B cell (primary cell): ENCODE data around the gene PPP1R10. TPM values are rescaled to one million over a fixed set of nuclear protein-coding genes. Genes with fewer than 3 reads are reported as not detected.

ENCODE experiments used
- ATAC-seq: fragments of 200-7000 bp; cut with Tn5 transposase; one replicate; pipeline ENCODE4 v1.10.0; 2021; ENCODE audit warnings: low read depth, mild to moderate bottlenecking, moderate number of reproducible peaks, moderate library complexity
- CTCF ChIA-PET: fragments of 350-600 bp; sonication (Branson Sonifier 250); formaldehyde crosslinking; loops from one replicate; lab custom pipeline; 2021; ENCODE audit warnings: antibody characterized with exemption, inconsistent platforms; lab: Charles Lee
- POLR2A ChIA-PET: fragments of 350-600 bp; sonication (Branson Sonifier 250); formaldehyde crosslinking; loops from one replicate; lab custom pipeline; 2021; ENCODE audit warnings: antibody characterized with exemption; lab: Charles Lee
- DNase-seq: peaks from one replicate; pipeline ENCODE4 v3.0.0; 2013
- H2AFZ ChIP-seq: 2 replicates; pipeline ENCODE4 v1.6.1; 2012; ENCODE audit warnings: mild to moderate bottlenecking, low read depth, low read length; ENCODE audit not compliant: insufficient read depth, poor library complexity, severe bottlenecking
- H3K27ac ChIP-seq, 2 donors: 1 replicate in 1 of 2; 2 replicates in 1 of 2; pipeline ENCODE4 v1.5.1; 2012 to 2013; ENCODE audit warnings: low read length in 2 of 2, mild to moderate bottlenecking in 2 of 2, moderate library complexity in 1 of 2
- H3K27me3 ChIP-seq, 4 experiments: fragments of 200-600 bp in 1 of 4; sonication (generic) in 1 of 4; replicated peaks in 1 of 4; 1 replicate in 2 of 4; 2 replicates in 2 of 4; pipeline versions ENCODE4 v1.6.1 to v1.7.0; 2013 to 2016; ENCODE audit warnings: low read length in 3 of 4, mild to moderate bottlenecking in 2 of 4, mixed read lengths in 1 of 4, moderate library complexity in 1 of 4; ENCODE audit not compliant: insufficient read depth in 4 of 4, control insufficient read depth in 3 of 4; ENCODE audit errors: control extremely low read depth in 1 of 4
- H3K36me3 ChIP-seq, 2 experiments: replicated peaks in 1 of 2; 1 replicate in 1 of 2; 2 replicates in 1 of 2; pipeline versions ENCODE4 v1.6.1 to v1.7.1; 2013; ENCODE audit warnings: low read length in 1 of 2; ENCODE audit not compliant: insufficient read depth in 2 of 2, control insufficient read depth in 1 of 2; ENCODE audit errors: control extremely low read depth in 1 of 2, extremely low read depth in 1 of 2
- H3K4me1 ChIP-seq, 2 donors: fragments of 200-600 bp in 1 of 2; sonication (generic) in 1 of 2; 1 replicate in 1 of 2; 2 replicates in 1 of 2; pipeline versions ENCODE4 v1.5.1 to v1.6.1; 2013 to 2017; ENCODE audit warnings: low read length in 2 of 2; ENCODE audit not compliant: control insufficient read depth in 2 of 2, insufficient read depth in 2 of 2
- H3K4me2 ChIP-seq: replicated peaks from 2 replicates; pipeline ENCODE3; 2012; ENCODE audit warnings: mild to moderate bottlenecking, low read depth, low read length; ENCODE audit not compliant: poor library complexity, severe bottlenecking
- H3K4me3 ChIP-seq, 5 experiments: fragments of 200-600 bp in 1 of 5; sonication (generic) in 1 of 5; 1 replicate in 3 of 5; 2 replicates in 2 of 5; pipeline versions ENCODE4 v1.5.1 to v1.7.0; 2011 to 2016; ENCODE audit warnings: low read length in 4 of 5, mild to moderate bottlenecking in 4 of 5, low read depth in 2 of 5, control low read depth in 1 of 5, moderate library complexity in 1 of 5; ENCODE audit not compliant: insufficient read depth in 1 of 5; ENCODE audit errors: control extremely low read depth in 1 of 5, extremely low read depth in 1 of 5
- H3K79me2 ChIP-seq: fragments of 200-600 bp; sonication (generic); one replicate; pipeline ENCODE4 v1.6.0; 2016; ENCODE audit warnings: low read length; ENCODE audit not compliant: control insufficient read depth, insufficient read depth
- H3K9ac ChIP-seq: fragments of 200-600 bp; sonication (generic); 2 replicates; pipeline ENCODE4 v1.6.1; 2017; ENCODE audit warnings: mild to moderate bottlenecking, low read length, moderate library complexity
- H3K9me3 ChIP-seq, 3 donors: one replicate each; pipeline versions ENCODE4 v1.6.1 to v1.7.1; 2013; ENCODE audit warnings: low read length in 2 of 3; ENCODE audit not compliant: control insufficient read depth in 2 of 3, insufficient read depth in 1 of 3; ENCODE audit errors: control extremely low read depth in 1 of 3
- H4K20me1 ChIP-seq: 2 replicates; pipeline ENCODE4 v1.6.0; 2012; ENCODE audit warnings: mild to moderate bottlenecking, low read length; ENCODE audit not compliant: insufficient read depth, control insufficient read depth, poor library complexity, severe bottlenecking
- H3K27ac Mint-ChIP-seq: one replicate; pipeline ENCODE4 v1.8.0; 2021; ENCODE audit warnings: mixed read lengths
- H3K27me3 Mint-ChIP-seq: one replicate; pipeline ENCODE4 v1.8.0; 2021; ENCODE audit warnings: mixed read lengths
- H3K4me1 Mint-ChIP-seq: one replicate; pipeline ENCODE4 v1.8.0; 2021; ENCODE audit warnings: mixed read lengths
- H3K4me3 Mint-ChIP-seq: one replicate; pipeline ENCODE4 v1.8.0; 2021; ENCODE audit warnings: mixed read lengths
- H3K9me3 Mint-ChIP-seq: one replicate; pipeline ENCODE4 v1.8.0; 2022; ENCODE audit warnings: mixed read lengths; ENCODE audit not compliant: insufficient read depth
- CTCF ChIP-seq: fragments of 200-600 bp; IDR thresholded peaks from one replicate; pipeline ENCODE4 v1.8.0; 2022; ENCODE audit warnings: antibody characterized with exemption, mild to moderate bottlenecking
- EZH2 ChIP-seq: IDR thresholded peaks from 2 replicates; pipeline ENCODE4 v1.6.1; 2012; ENCODE audit warnings: borderline replicate concordance, low read depth, mild to moderate bottlenecking, moderate library complexity, low read length; ENCODE audit not compliant: insufficient read depth, poor library complexity, severe bottlenecking
- WGBS: methylation state at CpG from one replicate; pipeline ENCODE4 v1.1.5; 2013; ENCODE audit warnings: missing lambda C conversion rate; ENCODE audit not compliant: insufficient coverage; 5-methylcytosine and 5-hydroxymethylcytosine counted together
- intact Hi-C: fragments of 100-400 bp; cut with micrococcal nuclease; formaldehyde crosslinking; loops from one replicate; pipeline ENCODE4 v1.10.0; 2022
- polyA plus RNA-seq: library from polyadenylated mRNA; depleted of rRNA; stranded (reverse); fragments of >200 nt; gene quantifications from 2 replicates; pipeline ENCODE4 v1.2.3, GENCODE V29; 2012
- total RNA-seq, 2 donors: library from RNA; stranded (reverse); fragments of 120-200 nt in 1 of 2; gene quantifications; 1 replicate in 1 of 2; 2 replicates in 1 of 2; pipeline versions ENCODE4 v1.2.3 to v1.2.4, GENCODE V29; 2013 to 2022

Gene PPP1R10
- total and polyA plus RNA-seq, 2 donors (not counting 1 experiment from before 2014, with no cell fraction given): 40.7 to 177 TPM

DNA sequence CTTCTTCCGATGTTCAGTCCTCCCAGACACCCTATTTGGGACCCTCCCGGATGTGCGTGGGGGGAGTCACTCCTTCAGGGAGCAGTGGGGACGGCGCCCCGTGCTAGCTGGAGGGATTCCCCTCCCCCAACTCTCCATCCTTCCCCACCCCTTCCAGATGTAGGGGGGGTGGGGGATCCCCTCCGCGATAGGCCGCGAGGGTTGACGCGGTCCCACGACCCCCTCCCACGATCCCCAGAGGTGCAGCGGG, 61.3 kb downstream of the PPP1R10 start:
- H2AFZ ChIP-seq: peak overlapping the region; percentile 85
- DNase-seq (no peak), ATAC-seq (no peak)
- 0% methylated on average over 8 of the region's 15 CpGs for WGBS
- peak overlapping the region; percentile 91 to 95 for H3K27ac ChIP-seq
- intact Hi-C loops: loop anchor here (1.0 to 5.0 kb wide), 8 partner anchors 14 to 166 kb away; partner anchors contain the start of genes ABCF1, C6orf136, DHX16 and HLA-E
- peak overlapping the region; percentile 98 for H3K4me2 ChIP-seq
- Mint-ChIP-seq H3K4me1 (peaks cover 32% of the 10 kb centered on the region), H3K27me3 (no peaks in the 10 kb centered on the region), H3K4me3 (peak overlapping the region; percentile 99), H3K27ac (peak overlapping the region; percentile 99), H3K9me3 (no peaks in the 10 kb centered on the region)
- ChIA-PET POLR2A (interaction anchor here (0.6 to 3.4 kb wide), 12 partner anchors 11 to 1032 kb away, joined by 3 to 16 read pairs (median 4); partner anchors contain the start of genes ABCF1, MRPS18B and PPP1R10), CTCF (interaction anchor here (1.0 to 8.1 kb wide), 4 partner anchors 13 to 74 kb away, joined by 4 to 94 read pairs (median 6); partner anchors contain the start of gene ABCF1)
- H3K27me3 ChIP-seq: no peaks in the 10 kb centered on the region
- H3K36me3 ChIP-seq: peaks cover 0 to 33% of the 10 kb centered on the region in 2 experiments
- H3K9me3 ChIP-seq: no peaks in the 10 kb centered on the region
- peaks cover 19 to 27% of the 10 kb centered on the region in 2 donors for H3K4me1 ChIP-seq
- peak overlapping the region; percentile 99 for H3K9ac ChIP-seq
- peaks cover 34% of the 10 kb centered on the region for H3K79me2 ChIP-seq
- no peak for TF ChIP-seq CTCF
- no peak for TF ChIP-seq EZH2
- peaks cover 5% of the 10 kb centered on the region for H4K20me1 ChIP-seq
- peak overlapping the region; percentile 64 to 100 (median 90) for H3K4me3 ChIP-seq
